Activated CD8-positive, alpha-beta memory T cell treated with anti-CD3 and anti-CD28 coated beads, Interleukin-2, amount 50 U/mL, for 1 hour (primary cell): Measurements from ENCODE around the gene SLC34A3.

Experiments used
- DNase-seq: peaks from one replicate; pipeline ENCODE4 v3.0.0-alpha.2; 2020; ENCODE audit errors: extremely low read depth

The SLC34A3 gene

DNA sequence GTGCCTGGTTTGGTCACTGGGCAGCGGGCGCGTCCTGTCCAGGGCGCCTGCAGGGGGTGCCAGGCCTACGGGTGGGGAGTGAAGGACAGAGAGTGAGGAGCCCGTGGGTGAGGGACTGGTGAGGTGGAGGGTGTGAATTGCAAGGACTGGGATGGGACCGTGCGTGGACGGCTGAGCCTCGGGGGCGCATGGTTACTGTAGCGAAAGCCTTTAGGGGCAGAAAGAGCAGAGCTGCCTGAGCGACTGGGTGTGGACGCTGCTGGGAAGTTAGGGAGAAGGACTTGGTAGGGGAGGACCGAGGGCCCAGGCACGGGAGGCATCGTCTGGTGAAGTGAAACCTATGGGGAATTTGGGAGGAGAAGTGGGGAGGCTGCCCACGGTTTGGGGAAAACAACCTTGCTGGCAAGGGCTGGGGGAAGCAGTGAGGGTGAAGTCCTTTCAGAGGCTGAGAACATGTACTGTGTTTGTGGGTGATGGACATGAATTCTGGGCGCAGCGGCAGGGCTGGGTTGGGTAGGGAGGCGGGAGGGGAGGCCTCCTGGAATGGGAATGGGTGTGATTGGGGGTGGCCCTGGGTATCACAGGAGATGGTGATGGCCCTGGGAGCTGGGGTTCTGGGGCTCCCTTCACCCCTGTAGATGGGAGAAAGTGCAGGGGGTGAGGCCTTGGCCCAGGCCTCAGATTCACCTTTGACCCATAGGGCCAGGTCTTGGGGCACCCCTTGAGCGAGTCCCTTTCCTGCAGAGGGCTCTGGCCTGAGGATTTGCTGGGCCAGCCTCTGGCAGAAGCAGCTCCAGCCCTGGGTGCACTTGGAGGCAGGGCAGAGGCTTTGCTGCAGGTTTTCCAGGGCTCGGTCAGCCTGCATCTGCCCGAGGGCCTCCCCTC is 45.1 kb downstream of the SLC34A3 start:
- no peak for DNase-seq

DNA sequence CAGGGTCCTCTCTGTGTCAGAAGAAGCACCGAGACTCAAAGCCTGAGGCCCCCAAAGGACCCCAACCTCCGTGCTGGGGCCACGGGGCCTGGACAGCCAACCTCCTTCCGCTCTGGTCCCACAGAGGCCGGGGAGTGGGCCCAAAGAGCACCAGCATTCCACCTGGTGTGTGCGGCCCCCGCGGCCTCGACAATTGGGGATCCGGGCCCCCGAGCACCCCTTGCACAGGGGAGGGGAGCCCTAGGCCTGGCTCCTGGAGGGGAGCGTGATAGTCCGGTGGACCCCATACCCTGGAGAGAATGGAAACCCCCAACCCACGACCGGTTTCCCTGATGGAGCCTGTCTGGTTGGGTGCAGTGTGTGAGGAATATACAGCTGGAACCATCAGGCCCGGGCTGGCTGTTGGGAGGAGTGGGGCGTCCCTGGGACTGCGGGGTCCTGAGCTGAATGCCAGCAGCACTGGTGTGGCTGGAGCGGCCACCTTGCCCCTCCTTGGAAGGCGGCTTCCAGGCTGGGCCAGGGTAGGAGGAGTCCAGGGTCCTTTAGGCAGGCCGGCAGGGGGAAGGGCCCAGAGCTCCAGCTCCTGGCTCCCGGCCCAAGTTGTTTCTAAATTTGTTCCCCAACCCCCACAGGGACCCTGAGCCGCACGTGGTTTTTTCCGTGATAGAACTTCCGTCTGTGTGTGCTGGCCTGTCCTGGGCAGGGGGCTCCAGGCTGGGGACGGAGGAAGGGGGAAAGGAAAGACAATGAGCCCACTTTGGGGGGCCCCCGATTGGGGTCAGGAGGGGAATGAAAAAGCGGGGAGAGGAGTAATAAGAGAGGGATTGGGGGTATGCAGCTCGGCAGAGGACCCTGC is 46.0 kb downstream of the SLC34A3 start:
- DNase-seq: no peak

DNA sequence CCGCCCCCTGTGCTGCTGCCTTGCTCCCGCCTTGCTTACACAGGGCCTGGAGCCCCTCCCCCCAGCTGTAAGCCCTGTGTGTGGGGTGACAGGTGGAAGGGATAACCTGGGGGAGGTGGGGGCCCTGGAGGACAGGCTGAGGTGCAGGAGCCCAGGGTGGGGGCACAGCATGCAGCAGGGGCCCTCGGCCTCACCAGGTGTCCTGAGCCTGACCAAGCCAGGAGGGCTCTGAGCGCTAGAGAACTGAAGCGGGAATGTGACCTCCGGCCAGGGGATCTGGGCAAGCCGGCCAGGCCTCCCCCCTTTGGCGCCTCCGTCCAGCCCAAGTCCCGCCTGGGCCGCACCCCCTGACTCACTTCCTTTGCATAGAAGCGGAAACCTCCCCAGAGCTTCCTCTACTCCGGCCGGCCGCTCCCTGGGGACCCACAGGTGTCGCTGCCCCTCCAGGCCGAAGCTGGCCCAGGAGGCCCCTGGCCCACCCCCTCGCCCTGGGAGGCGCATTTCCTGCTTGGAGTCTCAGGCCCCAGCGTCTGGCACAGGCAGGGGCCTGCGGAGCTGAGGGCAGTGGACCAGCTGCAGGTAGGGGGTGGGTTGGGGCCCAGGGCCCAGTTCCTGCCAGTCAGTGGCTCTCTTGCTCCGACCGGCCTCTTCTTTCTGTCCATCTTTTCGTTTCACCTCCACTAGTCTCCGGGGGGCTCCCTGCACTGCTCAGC is 46.8 kb downstream of the SLC34A3 start, which contains the start of gene TOR4A:
TSS of gene TOR4A (plus strand) at position 398 of the 713 bp plus-strand sequence. CDS start 964 bp downstream, outside the sequence.
- no peak for DNase-seq

- DNase-seq: no peak
Measured at GRCh38 chr9:137278061-137278701, 47.5 kb downstream of the SLC34A3 start.

DNA sequence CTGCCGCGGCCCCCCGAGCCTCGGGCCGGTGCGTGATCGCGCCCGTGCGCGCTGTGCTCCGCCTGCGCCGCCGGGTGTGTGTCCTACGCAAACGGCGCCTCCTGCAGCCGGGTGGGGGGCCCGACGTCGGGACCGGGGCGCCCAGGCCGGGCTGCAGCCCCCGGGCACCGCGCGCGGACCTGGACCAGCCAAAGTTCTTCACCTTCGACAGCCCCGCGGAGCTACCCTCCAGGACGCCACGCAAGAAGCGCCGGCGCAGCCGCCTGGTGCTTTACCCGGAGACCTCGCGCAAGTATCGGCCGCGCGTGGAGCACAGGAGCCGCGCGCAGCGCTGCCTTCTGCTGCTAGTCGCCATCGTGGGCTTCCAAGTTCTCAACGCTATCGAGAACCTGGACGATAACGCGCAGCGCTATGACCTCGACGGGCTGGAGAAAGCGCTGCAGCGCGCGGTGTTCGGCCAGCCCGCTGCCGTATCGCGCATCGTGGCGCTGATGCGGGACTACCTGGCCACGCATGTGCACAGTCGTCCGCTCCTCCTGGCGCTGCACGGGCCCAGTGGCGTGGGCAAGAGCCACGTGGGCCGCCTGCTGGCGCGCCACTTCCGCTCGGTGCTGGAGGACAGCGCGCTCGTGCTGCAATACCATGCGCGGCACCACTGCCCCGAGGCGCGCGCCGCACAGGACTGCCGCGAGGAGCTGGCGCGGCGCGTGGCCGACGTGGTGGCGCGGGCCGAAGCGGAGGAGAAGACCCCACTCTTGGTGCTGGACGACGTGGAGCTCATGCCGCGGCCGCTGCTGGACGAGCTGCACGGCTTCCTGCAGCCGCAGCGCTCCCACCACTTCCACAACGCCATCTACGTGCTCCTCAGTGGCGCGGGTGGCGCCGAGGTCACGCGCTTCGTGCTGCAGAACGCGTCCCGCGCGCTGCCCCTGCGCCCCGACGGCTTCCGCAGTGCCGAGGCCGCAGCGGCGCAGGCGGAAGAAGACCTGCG is 48.3 kb downstream of the SLC34A3 start:
- DNase-seq: no peak

DNA sequence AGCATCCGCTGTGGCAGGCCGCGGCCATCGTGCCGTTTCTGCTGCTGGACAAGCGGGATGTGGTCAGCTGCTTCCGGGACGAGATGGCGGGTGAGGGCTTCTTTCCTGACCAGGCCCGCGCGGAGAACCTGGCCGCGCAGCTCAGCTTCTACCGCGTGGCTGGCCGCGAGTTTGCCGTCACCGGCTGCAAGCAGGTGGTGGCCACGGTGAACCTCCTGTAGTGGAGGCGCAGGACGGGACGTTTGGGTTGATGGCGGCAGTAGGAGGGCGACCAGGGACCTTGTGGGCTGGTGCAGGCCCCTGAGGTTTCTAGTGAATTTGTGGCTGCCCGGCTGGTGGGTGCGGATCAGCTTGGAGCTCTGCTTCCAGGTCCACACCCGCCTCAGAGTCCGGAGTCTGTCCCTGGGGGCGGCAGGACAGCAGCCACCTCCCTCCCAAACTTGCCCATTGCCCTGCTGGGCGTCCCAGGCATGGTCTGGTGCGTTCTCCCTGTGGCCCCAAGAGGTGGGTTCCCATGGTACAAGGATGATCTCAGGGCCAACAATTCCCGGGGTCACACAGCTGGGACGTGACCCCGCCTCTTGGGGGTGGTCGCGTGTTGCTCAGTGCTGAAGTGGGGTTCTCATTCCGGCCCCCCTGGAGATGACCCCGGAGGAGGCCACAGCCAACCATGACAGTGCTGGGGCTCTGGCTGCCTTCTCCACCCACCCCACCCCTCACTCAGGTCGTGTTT is 49.2 kb downstream of the SLC34A3 start:
- DNase-seq: no peak

GRCh38 chr9:137280474-137281344 is 50.0 kb downstream of the SLC34A3 start:
- DNase-seq: no peak

DNA sequence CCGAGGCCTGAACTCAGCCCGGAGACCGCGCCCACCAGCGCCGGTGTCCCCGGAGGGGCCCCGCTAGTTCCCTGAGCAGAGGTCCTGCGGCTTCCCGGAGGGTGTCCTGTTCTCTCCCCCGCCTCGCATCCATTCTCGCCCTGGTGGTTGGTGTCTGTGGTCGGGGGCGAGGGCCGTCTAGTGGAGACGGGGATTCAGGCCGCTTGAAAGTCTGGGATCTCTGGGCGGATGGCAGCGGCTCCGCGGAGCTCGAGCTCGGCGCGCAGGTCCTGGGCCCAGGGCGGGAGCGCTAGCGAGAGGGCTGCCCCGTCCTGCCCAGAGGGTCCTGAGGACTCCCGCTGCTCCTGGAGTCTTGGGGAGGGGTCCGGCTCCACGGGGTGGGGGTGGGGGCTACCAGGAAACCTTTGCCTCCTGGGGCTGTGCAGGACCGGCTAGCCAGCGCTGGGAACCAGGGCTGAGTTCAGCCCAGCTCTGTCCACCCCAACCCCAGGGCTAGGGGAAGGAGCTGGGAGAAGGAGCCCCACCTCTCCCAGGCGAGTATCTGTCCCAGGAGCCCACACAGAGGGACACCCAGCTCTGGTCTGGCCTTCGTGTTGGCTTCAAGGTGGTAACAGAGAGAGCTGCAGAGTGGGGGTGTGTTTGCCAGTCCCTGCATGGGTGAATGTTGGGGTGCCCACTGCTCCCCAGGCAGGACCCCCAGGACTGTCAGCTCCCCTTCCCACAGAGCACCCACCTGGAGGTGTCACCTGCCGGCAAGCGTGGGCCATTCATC is 50.8 kb downstream of the SLC34A3 start:
- no peak for DNase-seq
